ENCODE measurements around the gene TMEM145.

TMEM145 gene

GRCh38 chr19:42287827-42288107 lies 25.3 kb upstream of the TMEM145 start:
- ATAC-seq = no peak

GRCh38 chr19:42288387-42288786 lies 24.7 kb upstream of the TMEM145 start:
- no peak for TF ChIP-seq ZFP3 (CRISPR knock-in tag; IDR thresholded peaks at IDR 0.05)
- no peak for TF ChIP-seq PATZ1 (CRISPR knock-in tag; IDR thresholded peaks at IDR 0.05; ENCODE audit: borderline replicate concordance)
- TF ChIP-seq ARNTL (CRISPR knock-in tag; IDR thresholded peaks at IDR 0.05; ENCODE audit: borderline replicate concordance, low read depth) = no peak
- no peak for TF ChIP-seq OSR1 (CRISPR knock-in tag; IDR thresholded peaks at IDR 0.05)
- TF ChIP-seq ZNF70 (CRISPR knock-in tag; IDR thresholded peaks at IDR 0.05) = no peak
- TF ChIP-seq CREB5 (CRISPR knock-in tag; IDR thresholded peaks at IDR 0.05; ENCODE audit: low read depth) = no peak
- TF ChIP-seq TSHZ2 (CRISPR knock-in tag; IDR thresholded peaks at IDR 0.05) = no peak
- TF ChIP-seq TCF4 (CRISPR knock-in tag; IDR thresholded peaks at IDR 0.05; ENCODE audit: borderline replicate concordance) = no peak
- no peak for TF ChIP-seq ZNF8 (CRISPR knock-in tag; IDR thresholded peaks at IDR 0.05)
- TF ChIP-seq CSRNP3 (CRISPR knock-in tag; IDR thresholded peaks at IDR 0.05) = no peak
- TF ChIP-seq SNAI2 (CRISPR knock-in tag; IDR thresholded peaks at IDR 0.05) = no peak
- no peak for TF ChIP-seq PPARA (CRISPR knock-in tag; IDR thresholded peaks at IDR 0.05; ENCODE audit: borderline replicate concordance)
- TF ChIP-seq ZFP30 (CRISPR knock-in tag; IDR thresholded peaks at IDR 0.05) = no peak
- no peak for TF ChIP-seq ZNF565 (CRISPR knock-in tag; conservative IDR thresholded peaks at IDR 0.05; ENCODE audit: low read depth)
- no peak for TF ChIP-seq ISL1 (CRISPR knock-in tag; IDR thresholded peaks at IDR 0.05)
- no peak for ATAC-seq

More at GRCh38 chr19:42287827-42288107, 25.3 kb upstream of the TMEM145 start:
- TF ChIP-seq SNAI2 (CRISPR knock-in tag; IDR thresholded peaks at IDR 0.05) (no peak), RARB (CRISPR knock-in tag; IDR thresholded peaks at IDR 0.05) (no peak), PATZ1 (CRISPR knock-in tag; IDR thresholded peaks at IDR 0.05; ENCODE audit: borderline replicate concordance) (no peak), ZC3H10 (CRISPR knock-in tag; IDR thresholded peaks at IDR 0.05) (no peak), ESRRG (CRISPR knock-in tag; IDR thresholded peaks at IDR 0.05) (no peak), POU6F1 (CRISPR knock-in tag; IDR thresholded peaks at IDR 0.05; ENCODE audit: borderline replicate concordance, low read depth) (no peak), PPARA (CRISPR knock-in tag; IDR thresholded peaks at IDR 0.05; ENCODE audit: borderline replicate concordance) (no peak), CSRNP3 (CRISPR knock-in tag; IDR thresholded peaks at IDR 0.05) (no peak), ZFP30 (CRISPR knock-in tag; IDR thresholded peaks at IDR 0.05) (no peak), ZNF70 (CRISPR knock-in tag; IDR thresholded peaks at IDR 0.05) (no peak), TOX (CRISPR knock-in tag; IDR thresholded peaks at IDR 0.05; ENCODE audit: borderline replicate concordance) (no peak), CSDC2 (CRISPR knock-in tag; IDR thresholded peaks at IDR 0.05) (no peak), ZNF565 (CRISPR knock-in tag; conservative IDR thresholded peaks at IDR 0.05; ENCODE audit: low read depth) (no peak), GLIS3 (CRISPR knock-in tag; IDR thresholded peaks at IDR 0.05) (no peak), BACH2 (CRISPR knock-in tag; IDR thresholded peaks at IDR 0.05; ENCODE audit: borderline replicate concordance) (no peak), OSR1 (CRISPR knock-in tag; IDR thresholded peaks at IDR 0.05) (no peak)
